ENCODE measurements around the gene NAGA.

DNA sequence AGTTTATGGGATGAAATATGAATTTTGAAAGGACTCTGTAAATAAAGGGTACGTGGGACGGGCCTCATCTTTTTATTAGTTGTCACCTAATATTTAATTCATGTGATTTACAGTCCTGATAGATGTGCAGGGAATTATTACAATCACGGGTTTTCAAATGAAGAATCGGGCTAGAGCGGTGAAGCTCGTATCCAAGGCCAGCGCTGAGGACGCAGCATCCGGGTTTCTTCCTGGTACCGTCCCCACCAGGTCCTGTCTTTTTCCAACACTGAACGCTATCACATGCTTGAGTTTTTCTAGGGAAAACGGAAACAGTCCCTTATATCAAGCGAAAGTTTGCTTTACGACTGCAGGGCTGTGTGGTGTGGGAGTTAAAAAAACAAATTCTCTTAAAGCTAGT lies 9.7 kb upstream of the NAGA start:
- TF ChIP-seq POLR2AphosphoS5 (IDR thresholded peaks at IDR 0.05; ENCODE audit: low read depth, low read length) (no peak), TAF1 (IDR thresholded peaks at IDR 0.05; ENCODE audit: borderline replicate concordance, insufficient read depth, low read length) (no peak), SIN3A (IDR thresholded peaks at IDR 0.05; ENCODE audit: borderline replicate concordance, insufficient read depth, low read length) (no peak), FOXP2 (optimal IDR thresholded peaks at IDR 0.05; ENCODE audit: borderline replicate concordance, extremely low read depth, extremely low read length, insufficient read depth) (no peak)
- TF ChIP-seq, protein P1, sequence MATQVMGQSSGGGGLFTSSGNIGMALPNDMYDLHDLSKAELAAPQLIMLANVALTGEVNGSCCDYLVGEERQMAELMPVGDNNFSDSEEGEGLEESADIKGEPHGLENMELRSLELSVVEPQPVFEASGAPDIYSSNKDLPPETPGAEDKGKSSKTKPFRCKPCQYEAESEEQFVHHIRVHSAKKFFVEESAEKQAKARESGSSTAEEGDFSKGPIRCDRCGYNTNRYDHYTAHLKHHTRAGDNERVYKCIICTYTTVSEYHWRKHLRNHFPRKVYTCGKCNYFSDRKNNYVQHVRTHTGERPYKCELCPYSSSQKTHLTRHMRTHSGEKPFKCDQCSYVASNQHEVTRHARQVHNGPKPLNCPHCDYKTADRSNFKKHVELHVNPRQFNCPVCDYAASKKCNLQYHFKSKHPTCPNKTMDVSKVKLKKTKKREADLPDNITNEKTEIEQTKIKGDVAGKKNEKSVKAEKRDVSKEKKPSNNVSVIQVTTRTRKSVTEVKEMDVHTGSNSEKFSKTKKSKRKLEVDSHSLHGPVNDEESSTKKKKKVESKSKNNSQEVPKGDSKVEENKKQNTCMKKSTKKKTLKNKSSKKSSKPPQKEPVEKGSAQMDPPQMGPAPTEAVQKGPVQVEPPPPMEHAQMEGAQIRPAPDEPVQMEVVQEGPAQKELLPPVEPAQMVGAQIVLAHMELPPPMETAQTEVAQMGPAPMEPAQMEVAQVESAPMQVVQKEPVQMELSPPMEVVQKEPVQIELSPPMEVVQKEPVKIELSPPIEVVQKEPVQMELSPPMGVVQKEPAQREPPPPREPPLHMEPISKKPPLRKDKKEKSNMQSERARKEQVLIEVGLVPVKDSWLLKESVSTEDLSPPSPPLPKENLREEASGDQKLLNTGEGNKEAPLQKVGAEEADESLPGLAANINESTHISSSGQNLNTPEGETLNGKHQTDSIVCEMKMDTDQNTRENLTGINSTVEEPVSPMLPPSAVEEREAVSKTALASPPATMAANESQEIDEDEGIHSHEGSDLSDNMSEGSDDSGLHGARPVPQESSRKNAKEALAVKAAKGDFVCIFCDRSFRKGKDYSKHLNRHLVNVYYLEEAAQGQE (IDR thresholded peaks at IDR 0.05; ENCODE audit: insufficient read depth in 1 of 2, low read depth in 2 of 2, low read length in 2 of 2): no peak

Data from PFSK-1 (cell line).